HG03521 (cell line): ENCODE measurements around the gene S100A1.

Experiments used
- ATAC-seq: cut with Tn5 transposase; IDR thresholded peaks from one replicate; pipeline ENCODE4 v1.9.1; 2021; ENCODE audit warnings: mild to moderate bottlenecking, moderate library complexity; ENCODE audit not compliant: unreplicated experiment

S100A1 gene

GRCh38 chr1:153679337-153680119, 51.3 kb downstream of the S100A1 start:
- no peak for ATAC-seq

DNA sequence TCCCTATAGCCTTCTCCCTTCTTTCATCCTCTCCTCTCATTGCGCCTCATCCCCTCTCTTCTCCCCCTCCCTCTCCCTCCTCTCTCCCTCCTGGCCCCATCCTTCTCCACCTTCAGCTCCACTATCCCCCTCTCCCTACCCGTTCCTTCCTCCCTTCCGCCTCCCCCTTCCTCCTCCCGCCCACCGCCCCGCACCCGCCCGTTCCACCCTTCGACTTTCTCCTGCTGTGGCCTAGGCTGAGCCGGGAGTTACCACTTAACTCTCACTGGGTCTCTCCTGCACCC, 51.8 kb downstream of the S100A1 start:
- no peak for ATAC-seq
